IPS-NIHi7 (cell line): ENCODE results near the gene KCNC4.

Source experiments
- DNase-seq: peaks from one replicate; pipeline ENCODE4 v3.0.0; 2012; ENCODE audit warnings: mixed read lengths; ENCODE audit errors: extremely low spot score

KCNC4 gene

GRCh38 chr1:110188035-110188618 lies 22.0 kb upstream of the KCNC4 start:
- DNase-seq, result no peak

- no peak for DNase-seq
These were observed 20.9 kb upstream of the KCNC4 start for GRCh38 chr1:110189181-110189580.

- DNase-seq, result no peak
These were observed 19.7 kb upstream of the KCNC4 start for GRCh38 chr1:110190282-110190929.

- no peak for DNase-seq
These were observed 17.6 kb upstream of the KCNC4 start for GRCh38 chr1:110192541-110192940.

GRCh38 chr1:110195196-110195595 lies 14.9 kb upstream of the KCNC4 start:
- DNase-seq, result no peak

- peak; percentile 92 for DNase-seq
These were observed 13.0 kb upstream of the KCNC4 start for GRCh38 chr1:110196917-110197765.

- no peak for DNase-seq
These were observed 12.0 kb upstream of the KCNC4 start for GRCh38 chr1:110197905-110198629.

- no peak for DNase-seq
These were observed 11.4 kb upstream of the KCNC4 start for GRCh38 chr1:110198746-110199145.

- DNase-seq, result no peak
These were observed 9.9 kb upstream of the KCNC4 start for GRCh38 chr1:110200190-110200589.

GRCh38 chr1:110200666-110201065 lies 9.4 kb upstream of the KCNC4 start:
- DNase-seq, result no peak

GRCh38 chr1:110201157-110201825 lies 8.8 kb upstream of the KCNC4 start:
- DNase-seq, result no peak

GRCh38 chr1:110203021-110203661 lies 7.0 kb upstream of the KCNC4 start:
- DNase-seq, result peak; percentile 55

- DNase-seq, result no peak
These were observed 5.0 kb upstream of the KCNC4 start for GRCh38 chr1:110205156-110205555.

GRCh38 chr1:110205591-110206155 lies 4.4 kb upstream of the KCNC4 start:
- DNase-seq, result no peak

GRCh38 chr1:110206261-110206920 lies 3.7 kb upstream of the KCNC4 start:
- DNase-seq, result no peak

- peak; percentile 82 for DNase-seq
These were observed 2.3 kb upstream of the KCNC4 start for GRCh38 chr1:110207831-110208230.

- DNase-seq, result no peak
These were observed 1.0 kb upstream of the KCNC4 start for GRCh38 chr1:110208916-110209645.

GRCh38 chr1:110210604-110211495 lies 736 bp downstream of the KCNC4 start:
- peak; percentile 50 for DNase-seq
